ENCODE measurements around the gene SLC2A4RG. TPM values are rescaled to one million over a fixed set of nuclear protein-coding genes. Genes with fewer than 3 reads are reported as not detected.

Gene SLC2A4RG
- total RNA-seq, 1 experiment from 2014 or later, result 121 TPM

DNA sequence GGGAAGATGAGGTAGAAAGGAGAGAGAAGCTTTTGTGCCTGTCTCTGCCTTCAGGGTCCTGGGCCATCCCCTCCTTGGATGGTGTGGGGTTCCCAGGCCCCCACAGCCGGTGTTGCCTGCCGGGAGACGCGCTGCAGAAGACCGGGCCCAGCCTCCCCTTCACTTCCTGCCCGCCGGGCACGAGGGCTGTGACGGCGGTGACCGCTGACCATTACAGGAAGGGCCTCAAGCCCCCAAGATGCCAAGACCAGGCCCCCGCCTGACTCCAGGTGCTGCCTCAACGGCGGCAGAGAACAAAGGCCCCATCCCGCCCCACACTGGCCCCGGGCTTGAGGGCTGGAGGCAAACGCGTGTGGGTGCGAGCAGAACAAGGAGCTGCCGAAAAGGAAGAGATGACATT, 53.3 kb downstream of the SLC2A4RG start:
- intact Hi-C loops (cut with micrococcal nuclease), result no loop called here
- H3K4me3 ChIP-seq (replicated peaks in 1 of 2; ENCODE audit: low read depth in 1 of 2, low read length in 2 of 2), result no peak overlapping the region
- peaks cover 0 to 5% of the 10 kb centered on the region in 2 experiments; a peak in 1 of 4 replicates for H3K4me1 ChIP-seq (ENCODE audit: control insufficient read depth in 1 of 2, insufficient read depth in 2 of 2, low read length in 2 of 2)
- H4K20me1 ChIP-seq (ENCODE audit: insufficient read depth), result no peaks in the 10 kb centered on the region
- no peaks in the 10 kb centered on the region for H3K36me3 ChIP-seq (ENCODE audit: control insufficient read depth in 1 of 2, insufficient read depth in 2 of 2, low read length in 2 of 2)
- TF ChIP-seq, protein P1, sequence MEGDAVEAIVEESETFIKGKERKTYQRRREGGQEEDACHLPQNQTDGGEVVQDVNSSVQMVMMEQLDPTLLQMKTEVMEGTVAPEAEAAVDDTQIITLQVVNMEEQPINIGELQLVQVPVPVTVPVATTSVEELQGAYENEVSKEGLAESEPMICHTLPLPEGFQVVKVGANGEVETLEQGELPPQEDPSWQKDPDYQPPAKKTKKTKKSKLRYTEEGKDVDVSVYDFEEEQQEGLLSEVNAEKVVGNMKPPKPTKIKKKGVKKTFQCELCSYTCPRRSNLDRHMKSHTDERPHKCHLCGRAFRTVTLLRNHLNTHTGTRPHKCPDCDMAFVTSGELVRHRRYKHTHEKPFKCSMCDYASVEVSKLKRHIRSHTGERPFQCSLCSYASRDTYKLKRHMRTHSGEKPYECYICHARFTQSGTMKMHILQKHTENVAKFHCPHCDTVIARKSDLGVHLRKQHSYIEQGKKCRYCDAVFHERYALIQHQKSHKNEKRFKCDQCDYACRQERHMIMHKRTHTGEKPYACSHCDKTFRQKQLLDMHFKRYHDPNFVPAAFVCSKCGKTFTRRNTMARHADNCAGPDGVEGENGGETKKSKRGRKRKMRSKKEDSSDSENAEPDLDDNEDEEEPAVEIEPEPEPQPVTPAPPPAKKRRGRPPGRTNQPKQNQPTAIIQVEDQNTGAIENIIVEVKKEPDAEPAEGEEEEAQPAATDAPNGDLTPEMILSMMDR (IDR thresholded peaks at IDR 0.05 in 2 of 3, conservative IDR thresholded peaks at IDR 0.05 in 1 of 3; ENCODE audit: borderline replicate concordance in 1 of 3, insufficient read depth in 1 of 3, low read depth in 2 of 3, low read length in 2 of 3), result no peak
- no peak for TF ChIP-seq POLR2A (IDR thresholded peaks at IDR 0.05; ENCODE audit: borderline replicate concordance, extremely low read depth, insufficient read depth, insufficient read length)
- TF ChIP-seq TCF7L2 (IDR thresholded peaks at IDR 0.05; ENCODE audit: borderline replicate concordance, extremely low read depth, insufficient read depth, insufficient read length), result no peak
- TF ChIP-seq EZH2phosphoT487 (IDR thresholded peaks at IDR 0.05; ENCODE audit: borderline replicate concordance), result no peak
- TF ChIP-seq SP1 (IDR thresholded peaks at IDR 0.05; ENCODE audit: low read depth), result no peak
- TF ChIP-seq, protein P2, sequence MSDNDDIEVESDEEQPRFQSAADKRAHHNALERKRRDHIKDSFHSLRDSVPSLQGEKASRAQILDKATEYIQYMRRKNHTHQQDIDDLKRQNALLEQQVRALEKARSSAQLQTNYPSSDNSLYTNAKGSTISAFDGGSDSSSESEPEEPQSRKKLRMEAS (IDR thresholded peaks at IDR 0.05), result no peak
- TF ChIP-seq SRF (IDR thresholded peaks at IDR 0.05; ENCODE audit: low read depth), result no peak
- TF ChIP-seq RAD21 (IDR thresholded peaks at IDR 0.05; ENCODE audit: low read depth), result no peak
- no peak for TF ChIP-seq EZH2 (IDR thresholded peaks at IDR 0.05)
- no peak for TF ChIP-seq ZNF274 (IDR thresholded peaks at IDR 0.05; ENCODE audit: low read depth, low read length)
- TF ChIP-seq JUND (IDR thresholded peaks at IDR 0.05), result no peak
- TF ChIP-seq POLR2AphosphoS5 (IDR thresholded peaks at IDR 0.05; ENCODE audit: low read depth, low read length), result no peak
- ATAC-seq (no peak), DNase-seq (ENCODE audit: low read depth, low spot score) (no peak)
- no peaks in the 10 kb centered on the region for H3K79me2 ChIP-seq (ENCODE audit: insufficient read depth, low read length)
- ChIA-PET POLR2A (no interaction called here), CTCF (no interaction called here), RAD21 (ENCODE audit: low non-redundant PET in 1 of 2, low total read pairs in 2 of 2, uncharacterized antibody in 2 of 2, unreplicated experiment in 2 of 2) (no interaction called here)
- H2AFZ ChIP-seq (ENCODE audit: low read depth, low read length, poor library complexity, severe bottlenecking), result no peak overlapping the region
- no peaks in the 10 kb centered on the region for H3K9me2 ChIP-seq (ENCODE audit: insufficient read depth)
- no peak overlapping the region for H3K9ac ChIP-seq (ENCODE audit: low read length)
- H3K27me3 ChIP-seq (ENCODE audit: insufficient read depth, low read length), result no peaks in the 10 kb centered on the region
- H3K9me3 ChIP-seq (ENCODE audit: control insufficient read depth in 1 of 2, insufficient read depth in 1 of 2, low read depth in 1 of 2, low read length in 2 of 2), result no peaks in the 10 kb centered on the region
- no peak overlapping the region for H3K27ac ChIP-seq (ENCODE audit: low read depth, low read length)
- no peak overlapping the region for H3K4me2 ChIP-seq (ENCODE audit: low read length)
- BruUV-seq (replicated peaks), result no TSS peak

Other genes with a start within 250 kb of the SLC2A4RG start
- gene EEF1A2, start 240.7 kb upstream of the SLC2A4RG start, total RNA-seq (2021; ENCODE audit: unreplicated experiment), result 454 TPM
- 346 TPM for gene PPDPF, start 219.0 kb upstream of the SLC2A4RG start, total RNA-seq (2021; ENCODE audit: unreplicated experiment)
- 6.7 TPM for gene PTK6, start 202.4 kb upstream of the SLC2A4RG start, total RNA-seq (2021; ENCODE audit: unreplicated experiment)
- gene SRMS, start 192.0 kb upstream of the SLC2A4RG start, total RNA-seq (2021; ENCODE audit: unreplicated experiment), result 3.2 TPM
- gene FNDC11, start 185.6 kb upstream of the SLC2A4RG start, total RNA-seq (2021; ENCODE audit: unreplicated experiment), result 5.5 TPM
- 44.0 TPM for gene HELZ2, start 165.5 kb upstream of the SLC2A4RG start, total RNA-seq (2021; ENCODE audit: unreplicated experiment)
- 13.9 TPM for gene GMEB2, start 112.7 kb upstream of the SLC2A4RG start, total RNA-seq (2021; ENCODE audit: unreplicated experiment)
- gene STMN3, start 86.4 kb upstream of the SLC2A4RG start, total RNA-seq (2021; ENCODE audit: unreplicated experiment), result 138 TPM
- gene RTEL1, start 81.5 kb upstream of the SLC2A4RG start, total RNA-seq (2021; ENCODE audit: unreplicated experiment), result 58.0 TPM
- gene TNFRSF6B, start 43.1 kb upstream of the SLC2A4RG start, total RNA-seq (2021; ENCODE audit: unreplicated experiment), result 147 TPM
- 53.7 TPM for gene ARFRP1, start 31.8 kb upstream of the SLC2A4RG start, total RNA-seq (2021; ENCODE audit: unreplicated experiment)
- 30.6 TPM for gene ZGPAT, start 31.7 kb upstream of the SLC2A4RG start, total RNA-seq (2021; ENCODE audit: unreplicated experiment)
- 27.4 TPM for gene LIME1, start 3.1 kb upstream of the SLC2A4RG start, total RNA-seq (2021; ENCODE audit: unreplicated experiment)
- gene ZBTB46, start 91.5 kb downstream of the SLC2A4RG start, total RNA-seq (2021; ENCODE audit: unreplicated experiment), result 10.7 TPM
- not detected for gene ABHD16B, start 121.7 kb downstream of the SLC2A4RG start, total RNA-seq (2021; ENCODE audit: unreplicated experiment)
- gene TPD52L2, start 125.5 kb downstream of the SLC2A4RG start, total RNA-seq (2021; ENCODE audit: unreplicated experiment), result 149 TPM
- 38.3 TPM for gene DNAJC5, start 155.3 kb downstream of the SLC2A4RG start, total RNA-seq (2021; ENCODE audit: unreplicated experiment)
- 54.2 TPM for gene UCKL1, start 216.6 kb downstream of the SLC2A4RG start, total RNA-seq (2021; ENCODE audit: unreplicated experiment)
- 10.3 TPM for gene ZNF512B, start 230.2 kb downstream of the SLC2A4RG start, total RNA-seq (2021; ENCODE audit: unreplicated experiment)
- gene SAMD10, start 239.9 kb downstream of the SLC2A4RG start, total RNA-seq (2021; ENCODE audit: unreplicated experiment), result 4.2 TPM
- gene PRPF6, start 241.4 kb downstream of the SLC2A4RG start, total RNA-seq (2021; ENCODE audit: unreplicated experiment), result 74.9 TPM

Measured in HCT116 (cell line).